Activated T-helper 2 cell treated with anti-CD3 and anti-CD28 coated beads, Interferon-gamma antibody, Interleukin-2, Interleukin-4, amounts not matched to agents 10 μg/mL and 5 μg/mL and 100 μg/mL, durations not matched to agents 14 hours and 24 hours and 36 hours (primary cell): Measurements from ENCODE around the gene NEU2. TPM values are rescaled to one million over a fixed set of nuclear protein-coding genes. Genes with fewer than 3 reads are reported as not detected.

Experiments used
- DNase-seq: peaks from one replicate; pipeline ENCODE4 v3.0.0; 2021; ENCODE audit warnings: low spot score
- H3K27ac Mint-ChIP-seq: one replicate; pipeline ENCODE4 v1.8.0; 2021; ENCODE audit warnings: mixed read lengths
- H3K27me3 Mint-ChIP-seq: one replicate; pipeline ENCODE4 v1.8.0; 2021; ENCODE audit warnings: low read depth, mixed read lengths
- H3K36me3 Mint-ChIP-seq: one replicate; pipeline ENCODE4 v1.8.0; 2021; ENCODE audit warnings: low read depth, mixed read lengths
- H3K4me1 Mint-ChIP-seq: one replicate; pipeline ENCODE4 v1.8.0; 2021; ENCODE audit warnings: low read depth, mixed read lengths
- H3K4me3 Mint-ChIP-seq: one replicate; pipeline ENCODE4 v1.8.0; 2021; ENCODE audit warnings: low read depth, mild to moderate bottlenecking, moderate library complexity, mixed read lengths
- H3K9me3 Mint-ChIP-seq: one replicate; pipeline ENCODE4 v1.8.0; 2021; ENCODE audit warnings: mixed read lengths
- intact Hi-C: fragments of 100-400 bp; cut with micrococcal nuclease; formaldehyde crosslinking; loops from one replicate; pipeline ENCODE4 v1.15.1; 2023
- total RNA-seq: library from RNA; stranded (reverse); gene quantifications from 2 replicates; pipeline ENCODE4 v1.2.3, GENCODE V29; 2022

Gene NEU2
- total RNA-seq, 1 donor from 2014 or later, result not detected

DNA sequence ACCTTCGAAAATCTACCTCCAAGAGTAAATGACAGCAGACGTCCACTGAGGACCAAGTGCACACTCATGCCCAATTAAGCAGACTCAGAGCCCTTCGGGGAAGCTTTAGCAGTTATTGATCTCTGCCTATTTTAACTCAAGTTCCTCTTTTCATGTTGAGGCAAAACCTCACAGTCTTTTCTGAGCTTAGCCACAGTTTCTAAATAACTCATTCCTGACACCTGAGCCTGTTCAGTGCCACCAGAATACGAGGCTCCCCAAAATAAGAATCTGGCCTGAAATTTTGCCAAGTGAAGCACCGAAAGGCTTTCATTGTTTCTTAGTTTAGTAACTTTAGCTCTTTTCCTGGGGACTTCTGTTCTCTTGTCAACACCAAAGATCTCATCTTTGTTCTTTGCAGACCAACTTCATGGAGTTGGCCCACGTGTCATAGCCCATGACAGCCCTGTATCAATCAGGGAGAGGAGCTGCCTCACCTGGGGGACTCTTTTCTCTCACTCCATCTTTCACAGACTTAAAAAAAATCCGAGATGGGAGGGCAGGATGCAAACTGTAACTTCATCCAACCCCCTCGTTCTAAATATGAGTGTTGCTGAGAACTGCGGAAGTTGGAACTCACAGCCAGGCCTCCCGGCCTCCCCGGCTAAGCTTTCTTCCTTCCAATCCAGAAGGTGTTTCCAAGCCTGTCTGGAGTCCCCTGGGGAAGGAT lies 49.9 kb downstream of the NEU2 start:
- Mint-ChIP-seq H3K27me3 (no peaks in the 10 kb centered on the region), H3K36me3 (peaks cover 79% of the 10 kb centered on the region), H3K4me1 (peaks cover 77% of the 10 kb centered on the region), H3K9me3 (no peaks in the 10 kb centered on the region), H3K27ac (peak overlapping the region; percentile 82), H3K4me3 (peak overlapping the region; percentile 69)
- no peak for DNase-seq
- intact Hi-C loops, result no loop called here

DNA sequence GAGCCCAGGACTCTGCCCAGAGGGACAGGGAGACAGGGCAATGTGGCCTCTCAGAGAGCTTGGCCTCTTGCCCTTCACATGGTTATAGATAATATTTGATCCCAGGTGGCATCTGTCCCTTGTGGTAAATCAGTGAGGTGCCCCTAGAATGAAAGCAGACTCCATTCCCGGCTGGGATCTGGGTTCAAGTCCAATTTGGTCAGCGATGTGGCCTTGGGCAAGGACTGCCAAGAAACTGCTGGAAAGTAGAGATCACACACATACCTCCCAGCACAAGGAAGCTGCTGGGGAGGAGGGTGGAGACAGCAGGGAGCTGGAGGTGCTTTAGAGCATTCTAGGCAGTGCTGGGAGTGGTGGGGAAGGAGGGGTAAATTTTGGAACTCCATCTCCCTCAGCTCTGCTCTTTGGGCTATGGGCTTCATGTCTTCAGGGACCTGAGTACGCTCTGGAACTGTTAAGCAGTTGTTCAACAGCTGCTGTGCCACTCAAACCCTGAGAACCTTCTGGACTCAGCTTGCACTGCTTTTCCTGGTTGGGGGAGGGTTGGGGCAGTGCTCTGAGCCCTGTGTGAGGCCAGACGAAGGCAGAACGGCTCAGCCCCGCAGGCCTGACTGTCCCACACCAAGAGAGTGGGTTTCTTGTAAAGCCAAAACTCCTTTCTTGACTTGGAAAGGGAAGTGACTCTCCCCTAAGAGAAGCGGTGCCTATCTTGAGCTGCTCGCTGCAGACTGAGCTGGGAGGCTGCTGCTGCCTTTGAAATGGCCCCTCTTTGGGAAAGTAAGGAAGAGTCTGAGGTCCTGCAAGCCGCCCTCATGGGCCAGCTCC lies 50.7 kb downstream of the NEU2 start:
- Mint-ChIP-seq H3K9me3 (no peaks in the 10 kb centered on the region), H3K27me3 (no peaks in the 10 kb centered on the region), H3K36me3 (peaks cover 81% of the 10 kb centered on the region), H3K4me3 (peak overlapping the region; percentile 69), H3K4me1 (peaks cover 73% of the 10 kb centered on the region), H3K27ac (peak overlapping the region; percentile 82)
- intact Hi-C loops, result no loop called here
- no peak for DNase-seq

DNA sequence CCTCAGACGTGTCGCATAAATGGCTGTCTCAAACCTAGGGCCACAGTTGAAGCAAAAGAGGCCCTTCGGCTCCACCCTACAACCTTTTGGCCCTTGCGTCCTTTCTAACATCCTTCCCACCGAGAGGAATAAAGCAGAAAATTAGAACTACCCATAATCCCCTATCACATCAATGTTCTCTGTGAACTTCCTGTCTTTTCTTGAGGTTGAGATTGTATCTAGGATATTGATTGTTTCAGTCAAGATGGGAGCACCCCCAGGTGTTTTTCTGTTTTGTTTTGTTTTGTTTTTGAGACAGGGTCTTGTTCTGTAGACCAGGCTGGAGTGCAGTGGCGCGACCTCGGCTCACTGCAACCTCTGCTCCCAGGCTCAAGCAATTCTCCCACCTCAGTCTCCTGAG lies 51.3 kb downstream of the NEU2 start:
- Mint-ChIP-seq H3K4me1 (peaks cover 77% of the 10 kb centered on the region), H3K9me3 (no peaks in the 10 kb centered on the region), H3K4me3 (peak overlapping the region; percentile 69), H3K36me3 (peaks cover 83% of the 10 kb centered on the region), H3K27me3 (no peaks in the 10 kb centered on the region), H3K27ac (peak overlapping the region; percentile 82)
- intact Hi-C loops, result no loop called here
- DNase-seq, result no peak

DNA sequence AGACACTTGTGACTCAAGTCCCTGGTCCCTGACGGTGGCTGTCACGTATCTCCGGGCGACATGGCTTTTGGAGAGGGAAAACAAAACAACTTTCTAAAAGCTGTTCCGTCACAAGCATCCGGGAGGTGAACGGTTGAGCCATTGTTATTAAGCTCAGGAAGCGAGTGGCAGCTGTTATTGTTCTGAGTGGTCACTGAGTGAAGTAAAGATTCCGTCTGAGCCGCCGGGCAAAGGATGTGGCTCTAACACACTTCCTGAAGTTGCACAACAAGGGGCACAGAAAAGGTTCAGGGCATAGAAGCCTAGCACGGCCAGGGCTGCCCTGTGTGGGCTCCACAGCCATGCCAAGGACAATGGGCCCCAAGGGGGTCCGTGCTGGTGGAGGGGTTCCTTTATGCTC lies 52.0 kb downstream of the NEU2 start:
- H3K4me3 Mint-ChIP-seq, result peak overlapping the region; percentile 69
- no peaks in the 10 kb centered on the region for H3K9me3 Mint-ChIP-seq
- peaks cover 70% of the 10 kb centered on the region for H3K4me1 Mint-ChIP-seq
- intact Hi-C loops, result no loop called here
- H3K36me3 Mint-ChIP-seq, result peaks cover 81% of the 10 kb centered on the region
- DNase-seq, result no peak
- peak overlapping the region; percentile 82 for H3K27ac Mint-ChIP-seq
- H3K27me3 Mint-ChIP-seq, result no peaks in the 10 kb centered on the region

Other genes starting within 250 kb of the NEU2 start
- gene SNORC, start 162.4 kb upstream of the NEU2 start, total RNA-seq, result 1.9 and 3.2 TPM in 2 replicates
- 1.7 and 2.5 TPM in 2 replicates for gene NGEF, start 19.4 kb upstream of the NEU2 start, total RNA-seq
- 58.5 and 62.3 TPM in 2 replicates for gene INPP5D, start 27.7 kb downstream of the NEU2 start, total RNA-seq
- 33.5 and 35.5 TPM in 2 replicates for gene ATG16L1, start 219.0 kb downstream of the NEU2 start, total RNA-seq